UCSD-AML1 (cell line): ENCODE measurements around the gene APOL2.
"Not testable (repeated sequence)": the region's sequence is repeated elsewhere in the genome, so short reads cannot be mapped to it uniquely, and the experiment has no call there.

Experiments
- DNase-seq: peaks from one replicate; lab custom pipeline; 2025; ENCODE audit not compliant: unreplicated experiment; lab: John Stamatoyannopoulos, UW

APOL2 gene

DNA sequence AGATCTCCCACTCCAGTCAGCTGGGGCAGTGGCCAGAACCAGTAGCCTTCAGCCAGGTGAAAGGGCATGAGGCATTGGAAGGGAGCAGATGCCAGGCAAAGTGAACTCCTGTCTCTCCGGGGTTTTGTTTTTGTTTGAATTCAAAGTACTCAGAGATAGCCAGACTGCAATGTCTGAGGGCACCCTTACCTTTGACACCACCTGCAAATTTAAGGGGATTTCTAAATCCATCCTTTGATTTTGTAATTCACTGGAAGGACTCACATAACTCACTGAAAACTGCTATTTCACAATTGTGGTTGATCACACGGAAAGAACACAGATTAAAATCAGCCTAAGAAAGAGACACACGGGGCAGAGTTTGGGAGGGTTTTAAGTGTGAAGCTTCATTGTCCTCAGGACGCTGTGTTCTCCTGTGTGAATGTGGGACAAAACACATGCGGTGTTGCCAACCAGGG lies 23.9 kb upstream of the APOL2 start:
- not testable (repeated sequence) for DNase-seq

DNA sequence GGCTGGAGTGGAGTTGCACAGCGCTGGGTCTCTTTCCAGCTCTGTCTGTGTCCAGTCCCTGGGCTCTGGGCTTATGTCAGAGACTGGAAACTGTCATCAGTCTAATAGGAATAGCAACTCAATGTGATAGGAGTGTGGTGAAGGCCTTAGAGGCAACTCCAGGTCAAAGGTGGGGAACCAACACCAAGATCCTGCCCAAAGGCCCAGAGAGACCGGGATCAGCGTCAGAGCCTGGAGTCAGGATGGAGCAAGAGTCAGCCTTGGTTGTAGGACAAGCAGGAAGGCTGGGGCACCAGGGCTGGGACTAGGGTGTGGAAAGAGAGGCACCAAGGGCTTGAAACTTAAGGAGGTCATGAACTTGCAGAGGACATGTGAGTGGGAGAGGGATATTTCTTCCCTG lies 23.0 kb upstream of the APOL2 start:
- not testable (repeated sequence) for DNase-seq

DNA sequence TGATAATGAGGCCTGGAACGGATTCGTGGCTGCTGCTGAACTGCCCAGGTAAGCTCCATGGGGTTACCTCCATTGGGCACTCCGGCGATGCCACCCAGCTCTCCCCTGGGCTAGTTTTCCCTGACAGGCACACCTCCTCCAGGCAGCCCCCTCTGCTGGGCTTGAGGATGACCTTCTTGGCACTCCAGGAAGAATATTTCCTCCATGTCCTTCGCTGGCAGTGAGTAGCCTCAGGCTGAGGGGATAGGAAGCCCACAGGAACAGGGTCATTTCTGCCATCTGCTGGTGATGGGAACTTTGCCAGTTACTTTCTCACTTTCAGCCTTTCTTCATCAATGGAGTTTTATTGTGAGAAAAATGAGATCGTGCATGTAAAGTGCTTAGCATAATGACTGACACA lies 22.3 kb upstream of the APOL2 start:
- DNase-seq, result not testable (repeated sequence)

DNA sequence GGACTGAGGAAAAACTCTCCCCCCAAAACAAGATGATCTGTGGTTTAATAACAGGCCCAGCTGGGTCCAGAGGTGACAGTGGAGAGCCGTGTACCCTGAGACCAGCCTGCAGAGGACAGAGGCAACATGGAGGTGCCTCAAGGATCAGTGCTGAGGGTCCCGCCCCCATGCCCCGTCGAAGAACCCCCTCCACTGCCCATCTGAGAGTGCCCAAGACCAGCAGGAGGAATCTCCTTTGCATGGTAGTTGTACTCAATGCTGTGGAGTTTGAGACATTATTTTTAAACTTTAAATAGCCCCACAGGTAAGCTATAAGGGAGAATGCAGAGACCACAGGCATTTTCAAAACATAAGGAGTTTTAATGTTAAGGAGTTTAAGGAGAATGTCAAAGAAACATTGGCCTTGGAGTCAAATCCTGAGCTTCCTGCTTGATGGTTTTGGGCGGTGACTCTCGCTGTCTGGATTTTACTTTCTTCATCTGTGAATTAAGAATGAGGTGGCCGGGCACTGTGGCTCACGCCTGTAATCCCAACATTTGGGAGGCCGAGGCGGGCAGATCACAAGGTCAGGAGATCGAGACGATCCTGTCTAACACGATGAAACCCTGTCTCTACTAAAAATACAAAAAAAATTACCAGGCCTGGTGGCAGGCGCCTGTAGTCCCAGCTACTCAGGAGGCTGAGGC lies 20.4 kb upstream of the APOL2 start:
- DNase-seq, result no peak

DNA sequence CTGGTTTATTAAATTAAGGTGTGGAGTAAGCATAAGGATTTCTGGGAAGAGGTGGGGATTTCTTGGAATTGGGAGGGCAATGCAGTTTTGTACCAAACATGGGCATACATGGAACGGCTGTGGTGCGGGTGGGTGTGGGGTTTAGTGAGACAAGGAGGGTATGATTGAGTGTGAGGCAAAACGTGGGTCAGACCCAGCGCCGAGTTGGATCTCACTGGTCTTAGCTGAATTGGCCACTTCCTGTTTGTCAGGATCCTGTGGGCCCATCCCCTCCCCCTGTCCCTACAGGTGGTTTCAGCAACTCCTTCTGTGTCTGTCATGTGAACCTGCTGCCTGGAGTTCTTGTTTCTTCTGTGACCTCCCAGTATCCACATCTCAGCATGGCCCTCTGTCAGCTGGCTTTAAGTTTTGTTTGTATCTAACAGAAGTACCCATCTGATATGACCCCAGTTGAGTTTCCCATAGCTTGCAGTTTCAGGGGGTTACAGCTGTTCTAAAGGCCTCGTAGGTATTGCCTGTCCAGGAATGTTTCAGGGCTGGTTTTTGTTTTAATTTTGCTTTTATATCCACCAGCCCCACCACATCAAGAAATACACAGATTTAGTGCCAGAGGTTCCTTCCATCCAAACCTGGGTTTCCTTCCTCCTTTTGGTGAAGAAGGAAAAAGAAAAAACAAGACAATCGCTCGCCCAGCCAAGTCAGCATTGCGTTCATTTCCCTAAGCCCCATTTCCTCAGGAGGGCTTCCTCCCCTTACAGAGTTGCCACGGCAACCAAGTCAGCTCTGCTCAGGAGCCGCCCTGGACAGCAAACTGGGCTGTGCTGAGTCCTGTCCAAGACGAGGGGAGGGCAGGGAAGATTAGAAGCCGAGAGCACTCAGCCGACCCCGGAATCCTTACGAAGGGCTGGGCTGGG lies 19.6 kb upstream of the APOL2 start:
- peak; percentile 44 for DNase-seq

DNA sequence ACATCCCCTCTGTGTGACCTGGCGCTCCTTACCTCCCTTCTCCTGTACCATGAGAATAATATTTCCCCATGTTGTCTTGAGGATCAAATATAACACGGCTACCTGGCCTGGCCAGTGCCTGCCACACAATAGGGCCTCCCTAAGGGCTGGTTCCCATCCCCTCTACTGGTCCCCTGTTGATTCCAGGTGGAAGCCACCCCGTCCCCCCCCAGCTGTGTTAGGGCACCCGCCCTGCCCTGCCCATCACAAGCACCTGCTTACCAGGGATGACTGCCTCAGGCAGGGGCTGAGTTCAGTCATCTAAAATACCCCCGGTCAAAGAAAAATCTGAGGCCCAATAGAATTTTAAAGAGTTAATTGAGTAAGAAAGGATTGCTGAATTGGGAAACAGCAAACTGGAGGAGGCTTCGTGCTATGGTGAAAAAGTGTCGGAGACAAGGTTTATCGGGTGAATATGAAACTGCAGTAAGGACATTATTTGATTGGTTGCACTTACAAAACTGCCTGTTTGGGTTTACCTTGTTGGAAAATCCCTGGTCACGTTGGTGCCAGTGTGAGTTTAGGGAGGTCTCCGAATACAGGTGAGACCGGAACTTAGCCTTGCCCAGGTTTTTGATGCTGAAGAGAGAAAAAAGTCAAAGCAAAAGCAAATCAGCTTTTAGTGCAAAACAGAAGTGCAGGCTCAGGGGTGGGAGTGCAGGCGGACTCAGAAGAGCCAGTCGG lies 18.8 kb upstream of the APOL2 start:
- no peak for DNase-seq

DNA sequence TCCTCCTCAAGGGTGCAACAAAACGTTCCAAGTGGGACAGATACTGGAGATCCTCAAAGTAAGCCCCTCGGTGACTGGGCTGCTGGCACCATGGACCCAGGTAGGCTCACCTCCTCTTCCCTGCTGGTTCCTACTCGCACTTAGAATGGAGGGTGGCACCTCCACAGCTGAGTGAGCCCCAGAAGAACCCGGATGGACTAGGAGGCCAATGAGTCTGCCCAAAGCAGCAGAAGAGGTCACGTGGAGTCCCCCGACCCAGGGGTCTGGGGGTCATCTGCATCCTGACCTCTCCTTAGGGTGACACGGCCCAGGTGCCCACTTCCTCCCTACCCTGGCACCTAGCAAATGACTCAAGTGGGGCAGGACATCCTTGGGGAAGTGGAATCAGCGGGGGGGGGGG lies 18.0 kb upstream of the APOL2 start:
- no peak for DNase-seq

DNA sequence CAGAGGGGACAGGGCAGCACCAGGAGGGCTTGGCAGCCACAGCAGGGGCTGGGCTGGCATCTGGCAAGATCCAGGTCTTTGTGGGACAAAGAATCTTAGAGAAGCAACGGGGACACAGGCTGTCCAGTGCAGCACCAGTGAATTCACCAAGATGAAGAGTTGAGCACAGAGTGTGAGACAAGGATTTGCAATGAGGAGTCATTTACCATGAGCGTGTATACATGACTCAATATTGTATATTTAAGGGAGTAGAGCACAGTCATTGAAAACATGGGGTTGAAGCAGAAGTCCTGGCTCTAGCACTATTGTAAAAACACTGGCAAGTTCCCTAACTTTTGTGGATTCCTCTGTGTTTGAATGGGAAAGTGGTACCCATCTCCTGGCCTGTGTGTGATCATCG lies 17.2 kb upstream of the APOL2 start:
- no peak for DNase-seq

DNA sequence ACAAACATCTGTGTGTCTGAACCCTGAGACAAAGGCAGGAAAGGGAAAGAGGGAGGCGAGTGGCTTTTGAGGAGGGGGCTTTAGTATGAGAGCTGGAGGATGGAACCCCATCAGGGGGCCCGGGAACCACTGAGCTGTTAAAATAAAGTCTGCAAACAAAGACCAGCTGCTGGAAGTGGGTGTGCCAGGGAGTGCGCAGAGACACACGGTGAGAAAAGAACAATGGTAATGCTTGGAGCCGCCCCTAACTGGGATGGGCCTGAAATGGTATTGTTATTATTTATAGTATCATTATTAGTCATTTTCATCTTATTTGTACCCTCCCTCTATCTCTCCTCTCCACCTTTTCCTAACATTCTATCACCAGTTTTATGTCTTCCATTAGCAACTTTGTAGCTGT lies 16.2 kb upstream of the APOL2 start:
- DNase-seq, result not testable (repeated sequence)

DNA sequence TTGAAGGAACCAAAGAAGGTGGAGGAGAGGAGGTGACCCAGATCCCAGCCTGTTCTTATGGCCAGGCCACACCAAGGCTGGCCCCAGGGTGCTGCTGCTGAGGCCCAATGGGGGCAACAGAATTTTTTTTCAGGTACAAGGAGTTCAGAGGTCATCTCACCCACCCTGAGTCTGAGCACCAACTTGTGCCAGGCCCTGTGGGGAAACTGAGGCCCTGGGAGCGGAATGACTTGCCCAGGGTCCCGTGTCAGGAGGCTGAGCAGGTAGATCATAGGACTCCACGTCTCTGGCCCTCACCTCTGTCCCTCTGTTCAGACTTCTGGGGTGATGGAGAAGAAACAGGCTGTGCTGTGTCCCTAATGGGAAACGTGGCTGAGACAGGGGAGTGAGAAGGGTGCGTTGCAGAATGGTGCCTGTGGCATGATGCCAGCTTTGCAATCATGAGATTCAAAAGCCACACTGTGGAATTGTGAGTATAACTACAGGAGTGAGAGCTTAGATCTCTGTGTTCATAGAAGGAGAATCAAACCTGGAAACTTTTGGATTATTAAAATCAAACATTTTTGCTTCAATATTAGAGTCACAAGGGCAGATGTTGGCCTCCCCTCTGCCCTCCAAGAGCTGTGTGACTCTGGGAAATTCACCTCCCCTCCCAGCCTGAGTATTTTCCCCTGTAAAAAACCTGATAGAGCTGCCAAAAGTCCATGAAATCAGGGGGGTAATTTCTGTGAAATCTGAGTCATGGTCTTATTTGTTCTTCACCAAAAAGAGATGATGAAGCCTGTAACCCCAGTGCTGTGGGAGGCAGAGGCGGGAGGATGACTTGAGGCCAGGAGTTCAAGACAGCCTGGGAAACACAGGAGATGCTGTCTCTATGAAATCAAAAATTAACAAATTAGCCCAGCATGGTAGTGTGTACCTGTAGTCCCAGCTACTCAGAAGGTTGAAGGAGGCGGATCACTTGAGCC lies 14.5 kb upstream of the APOL2 start:
- DNase-seq, result no peak

DNA sequence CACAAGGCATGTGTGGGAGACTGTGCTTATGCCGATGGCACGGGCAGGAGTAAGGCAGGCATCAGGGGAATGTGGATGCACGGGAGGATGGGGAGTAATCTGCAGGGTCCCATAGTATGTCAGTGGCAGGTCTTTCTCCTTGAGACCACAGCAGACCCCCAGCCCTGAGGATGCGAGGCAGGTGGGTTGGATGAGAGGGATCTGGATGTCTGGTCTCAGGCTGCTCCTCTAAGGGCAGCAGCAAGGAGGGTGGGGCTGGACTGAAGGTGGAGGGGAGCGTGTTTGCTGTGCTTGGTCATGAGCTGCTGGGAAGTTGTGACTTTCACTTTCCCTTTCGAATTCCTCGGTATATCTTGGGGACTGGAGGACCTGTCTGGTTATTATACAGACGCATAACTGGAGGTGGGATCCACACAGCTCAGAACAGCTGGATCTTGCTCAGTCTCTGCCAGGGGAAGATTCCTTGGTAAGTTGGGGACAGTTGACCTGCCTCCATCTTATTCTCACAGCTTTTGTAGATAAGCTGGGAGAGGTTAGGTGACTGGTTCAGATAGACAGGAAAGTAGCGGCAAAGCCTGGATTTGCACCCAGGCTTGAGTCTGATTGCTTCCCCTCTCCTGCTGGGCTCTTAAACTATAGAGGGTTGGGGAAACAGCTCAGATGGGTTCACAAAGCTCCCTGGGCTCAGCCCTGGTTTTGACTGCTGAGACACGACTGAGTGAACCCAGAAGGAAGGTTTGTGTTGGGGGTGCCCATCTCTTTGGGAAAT lies 13.6 kb upstream of the APOL2 start, which contains the start of gene APOL1:
Gene APOL1 (plus strand): TSS at position 380 of the 769 bp plus-strand sequence. CDS start 1,823 bp downstream, outside the sequence.
- DNase-seq, result peak; percentile 37

DNA sequence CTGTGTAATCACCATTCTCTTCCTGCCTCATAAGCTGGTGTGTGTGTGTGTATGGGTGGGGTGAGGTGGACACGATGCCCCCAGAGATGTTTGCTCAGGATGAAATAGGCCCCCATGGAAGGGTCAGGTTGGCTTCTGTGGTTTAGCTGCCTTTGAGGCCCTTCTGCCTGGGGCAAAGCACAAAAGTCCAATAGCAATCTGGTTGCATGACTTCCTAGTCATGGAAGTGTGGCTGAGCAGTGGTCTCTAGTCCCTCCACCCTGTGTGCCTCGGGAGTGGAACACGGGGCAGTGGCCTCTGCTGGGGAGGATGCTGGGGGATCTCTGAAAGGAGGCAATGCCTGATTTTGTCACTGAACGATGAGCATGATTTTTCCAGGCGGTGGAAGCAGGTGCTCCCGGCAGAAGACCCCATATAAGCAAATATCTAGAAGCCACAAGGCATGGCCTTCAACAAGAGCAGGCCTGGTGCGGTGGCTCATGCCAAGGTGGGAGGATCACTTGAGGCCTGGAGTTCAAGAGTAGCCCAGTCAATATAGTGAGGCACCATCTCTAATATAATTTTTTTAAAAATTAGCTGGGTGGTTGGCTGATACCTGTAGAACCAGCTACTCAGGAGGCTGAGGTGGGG lies 12.8 kb upstream of the APOL2 start:
- not testable (repeated sequence) for DNase-seq

DNA sequence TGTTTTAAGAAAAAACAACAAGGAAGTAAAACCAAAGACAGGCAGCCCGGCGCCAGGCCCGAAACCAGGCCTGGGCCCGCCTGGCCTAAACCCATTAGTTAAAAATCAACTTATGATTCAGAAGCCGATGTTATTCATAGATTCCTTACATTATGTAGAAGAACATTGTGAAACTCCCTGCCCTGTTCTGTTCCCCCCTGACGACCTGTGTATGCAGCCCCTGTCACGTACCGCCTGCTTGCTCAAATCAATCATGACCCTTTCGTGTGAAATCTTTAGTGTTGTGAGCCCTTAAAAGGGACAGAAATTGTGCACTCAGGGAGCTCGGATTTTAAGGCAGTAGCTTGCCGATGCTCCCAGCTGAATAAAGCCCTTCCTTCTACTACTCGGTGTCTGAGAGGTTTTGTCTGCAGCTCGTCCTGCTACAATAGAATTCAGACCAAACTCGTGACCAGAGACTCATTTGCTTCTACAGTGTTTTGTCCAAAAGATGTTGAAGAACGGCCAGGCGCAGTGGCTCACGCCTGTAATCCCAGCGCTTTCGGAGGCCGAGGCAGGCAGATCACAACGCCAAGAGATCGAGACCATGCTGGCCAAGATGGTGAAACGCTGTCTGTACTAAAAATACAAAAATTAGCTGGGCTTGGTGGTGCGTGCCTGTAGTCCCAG lies 11.1 kb upstream of the APOL2 start:
- DNase-seq, result not testable (repeated sequence)

DNA sequence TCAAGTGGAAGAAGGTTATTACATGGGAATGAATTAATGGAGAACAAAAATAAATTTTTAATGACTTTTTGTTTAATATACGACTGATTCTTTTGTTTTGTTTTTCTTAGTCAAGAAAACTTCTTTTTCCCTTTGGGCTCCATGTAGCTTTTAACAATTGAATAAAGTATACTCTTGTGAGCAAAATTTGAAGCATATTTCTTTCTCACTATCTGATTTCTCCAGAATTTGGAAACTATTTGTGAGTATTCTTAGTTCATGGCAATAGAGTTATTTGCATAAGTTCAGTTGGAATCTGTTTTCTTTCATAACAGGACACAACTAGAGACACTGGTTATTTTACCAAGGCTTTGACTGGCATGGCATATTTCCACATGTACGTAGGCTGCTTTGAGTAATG lies 9.8 kb upstream of the APOL2 start:
- no peak for DNase-seq

DNA sequence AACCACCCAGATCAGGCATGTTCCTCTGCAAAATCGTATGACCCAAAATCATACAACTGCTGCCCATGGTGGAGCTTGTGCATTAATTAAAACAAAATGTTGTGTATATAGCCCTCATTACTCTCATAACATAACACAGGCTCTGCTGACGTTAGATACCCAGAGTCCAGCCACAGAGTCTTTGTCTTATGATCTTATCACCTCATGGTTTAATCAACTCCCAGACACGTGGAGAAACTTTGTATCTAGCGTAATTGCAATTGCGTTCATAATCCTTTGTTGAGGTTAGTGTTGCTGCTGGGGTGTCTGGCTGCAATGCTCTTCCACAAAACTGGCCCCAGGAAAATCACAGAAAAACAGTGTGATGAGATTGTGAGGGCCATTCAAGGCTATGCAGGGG lies 8.6 kb upstream of the APOL2 start:
- DNase-seq, result no peak

DNA sequence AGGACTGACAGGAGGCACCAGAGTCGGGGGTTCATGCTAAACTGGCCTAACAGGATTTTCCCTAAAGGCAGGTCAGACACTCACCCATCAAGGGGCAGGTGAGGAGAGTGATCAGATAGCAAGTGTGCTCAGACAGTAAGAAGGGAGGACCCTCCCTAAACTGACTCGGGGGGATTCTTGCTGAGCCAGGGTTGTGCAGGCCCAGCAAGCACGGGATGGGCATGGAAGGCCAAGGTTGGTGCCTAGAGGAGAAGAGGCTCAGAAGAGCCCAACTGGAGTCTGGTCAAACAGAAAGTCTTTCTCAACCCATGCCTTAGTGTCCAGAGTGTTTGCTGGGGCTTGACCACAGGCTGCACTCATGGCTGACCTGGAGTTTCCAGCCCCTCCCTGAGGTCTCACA lies 7.4 kb upstream of the APOL2 start:
- no peak for DNase-seq

DNA sequence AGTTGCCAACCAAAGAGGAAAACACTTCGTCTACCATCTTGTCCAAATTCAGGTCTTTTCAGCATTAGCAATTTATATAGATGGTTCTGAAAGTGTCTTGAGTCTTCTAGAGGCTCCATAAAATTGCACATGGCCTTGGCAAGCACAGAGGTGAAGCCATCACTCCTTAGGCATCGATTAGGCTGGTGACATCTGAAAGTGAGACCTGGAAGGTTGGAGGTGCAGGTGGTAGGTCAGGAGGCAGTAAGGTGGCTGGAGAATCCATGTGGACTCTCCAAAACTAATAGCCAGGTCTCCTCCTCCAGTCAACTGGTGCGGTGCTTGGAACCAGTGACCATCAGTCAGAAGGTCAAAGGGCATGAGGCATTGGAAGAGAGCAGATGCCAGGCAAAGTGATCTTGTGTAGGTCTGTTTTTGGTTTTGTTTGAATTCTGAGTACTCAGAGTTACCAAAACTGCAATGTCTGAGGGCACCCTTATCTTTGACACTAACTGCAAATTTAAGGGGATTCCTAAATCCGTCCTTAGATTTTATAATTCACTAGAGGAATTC lies 6.6 kb upstream of the APOL2 start:
- DNase-seq, result no peak
